NCI-H1694 (cell line): ENCODE measurements around the gene CMSS1.

Experiments
- DNase-seq: peaks from one replicate; lab custom pipeline; 2025; lab: John Stamatoyannopoulos, UW

CMSS1 gene

GRCh38 chr3:100230710-100231109 is 413.0 kb downstream of the CMSS1 start:
- no peak for DNase-seq
